K562 (cell line): ENCODE measurements around the gene PSMD8. TPM values are rescaled to one million over a fixed set of nuclear protein-coding genes. Genes with fewer than 3 reads are reported as not detected.

ENCODE experiments used
- CTCFL ChIP-seq: IDR thresholded peaks from 2 replicates; pipeline ENCODE4 v1.6.1; 2011; ENCODE audit warnings: borderline replicate concordance, low read depth, mild to moderate bottlenecking, moderate library complexity, low read length; ENCODE audit not compliant: insufficient read depth, poor library complexity, severe bottlenecking
- ELF4 ChIP-seq: fragments of 450-650 bp; formaldehyde crosslinking; IDR thresholded peaks from 2 replicates; pipeline ENCODE4 v1.4.0; 2022; ENCODE audit warnings: missing genetic modification characterization
- HMG20A ChIP-seq: fragments of 450-650 bp; formaldehyde crosslinking; conservative IDR thresholded peaks from 2 replicates; pipeline ENCODE4 v1.4.0; 2020; ENCODE audit warnings: mild to moderate bottlenecking, mixed read lengths
- ILF3 ChIP-seq: fragments of 450-650 bp; IDR thresholded peaks from 2 replicates; pipeline ENCODE4 v1.6.1; 2018; ENCODE audit warnings: antibody characterized with exemption, mild to moderate bottlenecking, moderate library complexity, borderline replicate concordance
- JUN ChIP-seq, 2 experiments: sonication (generic) in 1 of 2; formaldehyde crosslinking in 1 of 2; IDR thresholded peaks; 2 replicates each; pipeline versions ENCODE4 v1.6.1 to v1.8.0; 2012 to 2022; ENCODE audit warnings: borderline replicate concordance in 2 of 2, mild to moderate bottlenecking in 2 of 2, improper control_type of control experiment in 1 of 2, low read depth in 1 of 2, low read length in 1 of 2, missing genetic modification reagents in 1 of 2
- MEIS2 ChIP-seq: fragments of 450-650 bp; IDR thresholded peaks from 2 replicates; pipeline ENCODE4 v1.6.1; 2014; ENCODE audit warnings: mild to moderate bottlenecking; ENCODE audit not compliant: partially characterized antibody
- MTA1 ChIP-seq: fragments of 450-650 bp; IDR thresholded peaks from 2 replicates; pipeline ENCODE4 v1.6.1; 2017; ENCODE audit warnings: borderline replicate concordance
- NBN ChIP-seq: fragments of 450-650 bp; IDR thresholded peaks from 2 replicates; pipeline ENCODE4 v1.6.1; 2016; ENCODE audit warnings: low read depth, mild to moderate bottlenecking
- POLR2AphosphoS2 ChIP-seq: IDR thresholded peaks from 2 replicates; pipeline ENCODE4 v1.6.1; 2012; ENCODE audit warnings: low read length, improper control_type of control experiment
- RBBP5 ChIP-seq: fragments of 200-600 bp; sonication (generic); IDR thresholded peaks from 2 replicates; pipeline ENCODE4 v1.6.1; 2012; ENCODE audit warnings: borderline replicate concordance, mild to moderate bottlenecking, low read length, control low read depth, inconsistent platforms; ENCODE audit not compliant: insufficient read depth, poor library complexity, severe bottlenecking
- ZBTB9 ChIP-seq: fragments of 450-650 bp; formaldehyde crosslinking; IDR thresholded peaks from 2 replicates; pipeline ENCODE4 v1.4.0; 2020; ENCODE audit warnings: mild to moderate bottlenecking, moderate library complexity
- ZNF253 ChIP-seq: fragments of 250-450 bp; sonication (Bioruptor Pico); conservative IDR thresholded peaks from 2 replicates; pipeline ENCODE4 v1.6.1; 2021; ENCODE audit warnings: mild to moderate bottlenecking
- ZNF41 ChIP-seq: fragments of 250-450 bp; sonication (Bioruptor Pico); conservative IDR thresholded peaks from 2 replicates; pipeline ENCODE4 v1.4.0; 2020; ENCODE audit warnings: mild to moderate bottlenecking
- ZNF707 ChIP-seq: fragments of 250-450 bp; sonication (Bioruptor Pico); conservative IDR thresholded peaks from 2 replicates; pipeline ENCODE4 v1.8.0; 2022; ENCODE audit warnings: inconsistent platforms, mild to moderate bottlenecking, moderate library complexity
- polyA plus RNA-seq, 8 experiments: library from polyadenylated mRNA; depleted of rRNA in 4 of 8; stranded (reverse) in 5 of 8; unstranded in 3 of 8; fragments of >200 nt; fragmentation: Nextera tagmentation in 2 of 8; fragmentation: Illumina TruSeq in 1 of 8; extraction: Ambion mirVana in 2 of 8; extraction: Trizol in 1 of 8; gene quantifications; 2 replicates each; pipeline versions ENCODE4 v1.2.1 to v1.2.3, GENCODE V29; 2011 to 2014; ENCODE audit warnings: inconsistent platforms in 1 of 8, missing spikeins in 1 of 8
- total RNA-seq, 7 experiments: library from RNA; depleted of rRNA in 6 of 7; stranded (reverse); fragments of >200 nt in 6 of 7; fragmentation: Illumina TruSeq in 2 of 7; extraction: Trizol in 2 of 7; gene quantifications; 2 replicates each; pipeline versions ENCODE4 v1.2.1 to v1.2.3, GENCODE V29; 2011 to 2021; ENCODE audit warnings: low replicate concordance in 1 of 7
- TF ChIP-seq, protein P1 (sequence below): fragments of 450-650 bp; IDR thresholded peaks from 2 replicates; pipeline ENCODE4 v1.6.1; 2017; ENCODE audit warnings: antibody characterized with exemption, mild to moderate bottlenecking
- TF ChIP-seq, protein P2 (sequence below): fragments of 200-800 bp; sonication (Bioruptor generic); IDR thresholded peaks from 2 replicates; pipeline ENCODE4 v1.6.1; 2017; ENCODE audit warnings: missing genetic modification characterization, missing compliant biosample characterization
- TF ChIP-seq, protein P3 (sequence below): IDR thresholded peaks from 2 replicates; pipeline ENCODE4 v1.6.1; 2014; ENCODE audit warnings: antibody characterized with exemption

PSMD8 gene
- total and polyA plus RNA-seq, 9 of the 15 experiments (the other 6 are each of a cell fraction or from before 2014, with no cell fraction given): 130 to 583 (median 315) TPM

- TF ChIP-seq, protein P1, sequence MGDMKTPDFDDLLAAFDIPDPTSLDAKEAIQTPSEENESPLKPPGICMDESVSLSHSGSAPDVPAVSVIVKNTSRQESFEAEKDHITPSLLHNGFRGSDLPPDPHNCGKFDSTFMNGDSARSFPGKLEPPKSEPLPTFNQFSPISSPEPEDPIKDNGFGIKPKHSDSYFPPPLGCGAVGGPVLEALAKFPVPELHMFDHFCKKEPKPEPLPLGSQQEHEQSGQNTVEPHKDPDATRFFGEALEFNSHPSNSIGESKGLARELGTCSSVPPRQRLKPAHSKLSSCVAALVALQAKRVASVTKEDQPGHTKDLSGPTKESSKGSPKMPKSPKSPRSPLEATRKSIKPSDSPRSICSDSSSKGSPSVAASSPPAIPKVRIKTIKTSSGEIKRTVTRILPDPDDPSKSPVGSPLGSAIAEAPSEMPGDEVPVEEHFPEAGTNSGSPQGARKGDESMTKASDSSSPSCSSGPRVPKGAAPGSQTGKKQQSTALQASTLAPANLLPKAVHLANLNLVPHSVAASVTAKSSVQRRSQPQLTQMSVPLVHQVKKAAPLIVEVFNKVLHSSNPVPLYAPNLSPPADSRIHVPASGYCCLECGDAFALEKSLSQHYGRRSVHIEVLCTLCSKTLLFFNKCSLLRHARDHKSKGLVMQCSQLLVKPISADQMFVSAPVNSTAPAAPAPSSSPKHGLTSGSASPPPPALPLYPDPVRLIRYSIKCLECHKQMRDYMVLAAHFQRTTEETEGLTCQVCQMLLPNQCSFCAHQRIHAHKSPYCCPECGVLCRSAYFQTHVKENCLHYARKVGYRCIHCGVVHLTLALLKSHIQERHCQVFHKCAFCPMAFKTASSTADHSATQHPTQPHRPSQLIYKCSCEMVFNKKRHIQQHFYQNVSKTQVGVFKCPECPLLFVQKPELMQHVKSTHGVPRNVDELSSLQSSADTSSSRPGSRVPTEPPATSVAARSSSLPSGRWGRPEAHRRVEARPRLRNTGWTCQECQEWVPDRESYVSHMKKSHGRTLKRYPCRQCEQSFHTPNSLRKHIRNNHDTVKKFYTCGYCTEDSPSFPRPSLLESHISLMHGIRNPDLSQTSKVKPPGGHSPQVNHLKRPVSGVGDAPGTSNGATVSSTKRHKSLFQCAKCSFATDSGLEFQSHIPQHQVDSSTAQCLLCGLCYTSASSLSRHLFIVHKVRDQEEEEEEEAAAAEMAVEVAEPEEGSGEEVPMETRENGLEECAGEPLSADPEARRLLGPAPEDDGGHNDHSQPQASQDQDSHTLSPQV: peak; percentile 63
- TF ChIP-seq ZNF707 (CRISPR knock-in tag) (no peak), JUN (IDR thresholded peaks at IDR 0.05; ENCODE audit: borderline replicate concordance, low read depth, low read length) (no peak), JUN (CRISPR knock-in tag; IDR thresholded peaks at IDR 0.05; ENCODE audit: borderline replicate concordance) (no peak), MEIS2 (peak; percentile 85), ELF4 (CRISPR knock-in tag) (0 out of 2 replicates have a peak, but pooled peaks have one; percentile 5), HMG20A (CRISPR knock-in tag) (no peak), MTA1 (peak; percentile 66; the same call in 1 of the 2 replicates), ZBTB9 (CRISPR knock-in tag) (0 out of 2 replicates have a peak, but pooled peaks have one; percentile 45), ZNF253 (CRISPR knock-in tag) (no peak), NBN (0 out of 2 replicates have a peak, but pooled peaks have one; percentile 37), RBBP5 (no peak), CTCFL (no peak), ILF3 (no peak), POLR2AphosphoS2 (no peak; the same call in 1 of the 2 replicates), ZNF41 (0 out of 2 replicates have a peak, but pooled peaks have one; percentile 17)
- TF ChIP-seq, protein P2, sequence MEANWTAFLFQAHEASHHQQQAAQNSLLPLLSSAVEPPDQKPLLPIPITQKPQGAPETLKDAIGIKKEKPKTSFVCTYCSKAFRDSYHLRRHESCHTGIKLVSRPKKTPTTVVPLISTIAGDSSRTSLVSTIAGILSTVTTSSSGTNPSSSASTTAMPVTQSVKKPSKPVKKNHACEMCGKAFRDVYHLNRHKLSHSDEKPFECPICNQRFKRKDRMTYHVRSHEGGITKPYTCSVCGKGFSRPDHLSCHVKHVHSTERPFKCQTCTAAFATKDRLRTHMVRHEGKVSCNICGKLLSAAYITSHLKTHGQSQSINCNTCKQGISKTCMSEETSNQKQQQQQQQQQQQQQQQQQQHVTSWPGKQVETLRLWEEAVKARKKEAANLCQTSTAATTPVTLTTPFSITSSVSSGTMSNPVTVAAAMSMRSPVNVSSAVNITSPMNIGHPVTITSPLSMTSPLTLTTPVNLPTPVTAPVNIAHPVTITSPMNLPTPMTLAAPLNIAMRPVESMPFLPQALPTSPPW (CRISPR knock-in tag): no peak
- TF ChIP-seq, protein P3, sequence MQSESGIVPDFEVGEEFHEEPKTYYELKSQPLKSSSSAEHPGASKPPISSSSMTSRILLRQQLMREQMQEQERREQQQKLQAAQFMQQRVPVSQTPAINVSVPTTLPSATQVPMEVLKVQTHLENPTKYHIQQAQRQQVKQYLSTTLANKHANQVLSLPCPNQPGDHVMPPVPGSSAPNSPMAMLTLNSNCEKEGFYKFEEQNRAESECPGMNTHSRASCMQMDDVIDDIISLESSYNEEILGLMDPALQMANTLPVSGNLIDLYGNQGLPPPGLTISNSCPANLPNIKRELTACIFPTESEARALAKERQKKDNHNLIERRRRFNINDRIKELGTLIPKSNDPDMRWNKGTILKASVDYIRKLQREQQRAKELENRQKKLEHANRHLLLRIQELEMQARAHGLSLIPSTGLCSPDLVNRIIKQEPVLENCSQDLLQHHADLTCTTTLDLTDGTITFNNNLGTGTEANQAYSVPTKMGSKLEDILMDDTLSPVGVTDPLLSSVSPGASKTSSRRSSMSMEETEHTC: no peak
Measured at GRCh38 chr19:38402623-38402966, 28.2 kb downstream of the PSMD8 start (continued).
